ENCODE measurements around the gene FETUB.
"Not testable (repeated sequence)": the region's sequence is repeated elsewhere in the genome, so short reads cannot be mapped to it uniquely, and the experiment has no call there.

FETUB gene

GRCh38 chr3:186613637-186614265, 26.4 kb upstream of the FETUB start:
- no peak for DNase-seq

- no peak for DNase-seq
Observed at GRCh38 chr3:186614266-186614596, 26.0 kb upstream of the FETUB start.

GRCh38 chr3:186614597-186615483, 25.4 kb upstream of the FETUB start:
- DNase-seq, result peak; percentile 82

GRCh38 chr3:186616299-186616617, 23.9 kb upstream of the FETUB start:
- DNase-seq, result no peak

- DNase-seq, result peak; percentile 89
Observed at GRCh38 chr3:186617036-186617946, 22.9 kb upstream of the FETUB start.

- no peak for DNase-seq
Observed at GRCh38 chr3:186618318-186618938, 21.8 kb upstream of the FETUB start.

- no peak for DNase-seq
Observed at GRCh38 chr3:186619787-186620212, 20.4 kb upstream of the FETUB start.

- DNase-seq, result no peak
Observed at GRCh38 chr3:186620213-186621092, 19.7 kb upstream of the FETUB start.

GRCh38 chr3:186621894-186622650, 18.1 kb upstream of the FETUB start:
- DNase-seq, result no peak

GRCh38 chr3:186622651-186623310, 17.4 kb upstream of the FETUB start:
- DNase-seq, result no peak

GRCh38 chr3:186624598-186624997, 15.6 kb upstream of the FETUB start:
- no peak for DNase-seq

GRCh38 chr3:186625600-186626042, 14.6 kb upstream of the FETUB start:
- no peak for DNase-seq

GRCh38 chr3:186626254-186626847, 13.8 kb upstream of the FETUB start:
- DNase-seq, result no peak

GRCh38 chr3:186627852-186628414, 12.3 kb upstream of the FETUB start:
- DNase-seq, result no peak

GRCh38 chr3:186628756-186629155, 11.4 kb upstream of the FETUB start:
- DNase-seq, result no peak

GRCh38 chr3:186630950-186631641, 9.1 kb upstream of the FETUB start:
- DNase-seq, result no peak

- DNase-seq, result no peak
Observed at GRCh38 chr3:186633481-186633880, 6.7 kb upstream of the FETUB start.

GRCh38 chr3:186634207-186634606, 6.0 kb upstream of the FETUB start:
- DNase-seq, result not testable (repeated sequence)

- DNase-seq, result no peak
Observed at GRCh38 chr3:186635532-186635931, 4.7 kb upstream of the FETUB start.

All from CD4-positive, alpha-beta T cell treated with Interleukin-17A for 4 hours (primary cell).